Right lung (tissue), 5 donors: ENCODE results near the gene SAAL1. TPM values are rescaled to one million over a fixed set of nuclear protein-coding genes. Genes with fewer than 3 reads are reported as not detected.

Experiments
- polyA plus RNA-seq, 5 donors: library from polyadenylated mRNA; unstranded; fragments of 120-200 nt; gene quantifications; one replicate each; pipeline versions ENCODE4 v1.2.1 to v1.2.3, GENCODE V29; 2013; ENCODE audit warnings: inconsistent platforms in 1 of 5, low replicate concordance in 1 of 5; ENCODE audit not compliant: insufficient read length in 5 of 5, insufficient read depth in 1 of 5

The SAAL1 gene
- polyA plus RNA-seq, 5 donors = 29.5 to 44.7 (median 37.5) TPM

Other genes with a start within 250 kb of the SAAL1 start
- 10 to 100 TPM; 16.1 to 20.6 (median 17.9) TPM for gene SERGEF, start 93.0 kb downstream of the SAAL1 start, polyA plus RNA-seq
- 1 to 10 TPM; 1.3 to 2.8 (median 2.4) TPM for gene TPH1, start 59.8 kb downstream of the SAAL1 start, polyA plus RNA-seq
- gene MRGPRX3, start 26.5 kb upstream of the SAAL1 start, polyA plus RNA-seq = not detected
- gene MRGPRX4, start 66.8 kb upstream of the SAAL1 start, polyA plus RNA-seq = not detected
- gene SAA4, start 130.7 kb upstream of the SAAL1 start, polyA plus RNA-seq = under 1 TPM in 1 of 5 donors, not detected in 4; 0.25 TPM
- gene SAA2, start 142.6 kb upstream of the SAAL1 start, polyA plus RNA-seq = under 1 TPM in 3 of 5 donors, not detected in 2; 0.10 to 0.24 (median 0.18) TPM
- gene SAA1, start 160.2 kb upstream of the SAAL1 start, polyA plus RNA-seq = not detected
- gene HPS5, start 216.1 kb upstream of the SAAL1 start, polyA plus RNA-seq = 10 to 100 TPM; 14.9 to 26.9 (median 21.6) TPM
- gene GTF2H1, start 216.5 kb upstream of the SAAL1 start, polyA plus RNA-seq = 10 to 100 TPM; 48.3 to 76.9 (median 68.6) TPM